ENCODE data around the gene CLEC1B. TPM values are rescaled to one million over a fixed set of nuclear protein-coding genes. Genes with fewer than 3 reads are reported as not detected.
"Not testable (repeated sequence)": the region's sequence is repeated elsewhere in the genome, so short reads cannot be mapped to it uniquely, and the experiment has no call there.

Gene CLEC1B
- total RNA-seq, 2 experiments from 2014 or later: not detected

DNA sequence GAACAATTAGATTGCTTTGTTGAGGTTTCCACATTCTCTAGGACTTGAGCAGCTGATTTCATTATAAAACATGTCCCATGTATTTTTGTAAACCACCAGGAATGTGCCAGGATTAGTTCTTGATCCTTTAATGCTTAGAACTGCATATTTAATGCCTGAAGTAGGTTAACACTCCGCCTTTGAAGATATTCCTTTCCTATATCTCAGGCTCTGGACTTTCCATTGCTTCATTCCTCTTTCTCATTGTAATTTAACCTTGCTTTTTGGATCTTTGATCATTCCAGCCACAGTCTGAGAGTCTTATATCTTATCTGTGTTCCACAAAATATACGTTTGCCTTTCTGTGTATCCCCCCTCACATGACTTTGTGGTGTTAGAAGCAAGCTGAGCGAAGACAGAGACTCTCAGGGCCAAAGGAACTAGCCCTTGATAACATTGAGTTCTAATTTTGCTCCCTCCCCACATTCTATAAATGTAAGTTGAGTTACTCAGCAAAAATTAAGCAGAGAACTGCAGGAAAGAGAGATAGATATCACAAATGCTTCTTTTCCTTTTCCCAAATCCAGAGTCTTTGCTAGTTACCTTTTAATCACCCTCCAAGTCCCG is 2.4 kb upstream of the CLEC1B start:
- DNase-seq: no peak
- Mint-ChIP-seq H3K4me3 (no peak overlapping the region), H3K27ac (no peak overlapping the region), H3K36me3 (no peaks in the 10 kb centered on the region), H3K4me1 (no peaks in the 10 kb centered on the region), H3K9me3 (no peaks in the 10 kb centered on the region), H3K27me3 (peaks cover 7% of the 10 kb centered on the region)

GRCh38 chr12:9992296-9992695 is 6.6 kb downstream of the CLEC1B start:
- H3K27me3 Mint-ChIP-seq: peaks cover 3% of the 10 kb centered on the region
- DNase-seq: no peak
- no peak overlapping the region for H3K27ac Mint-ChIP-seq
- no peaks in the 10 kb centered on the region for H3K4me1 Mint-ChIP-seq
- no peak overlapping the region for H3K4me3 Mint-ChIP-seq
- H3K36me3 Mint-ChIP-seq: no peaks in the 10 kb centered on the region
- no peaks in the 10 kb centered on the region for H3K9me3 Mint-ChIP-seq

DNA sequence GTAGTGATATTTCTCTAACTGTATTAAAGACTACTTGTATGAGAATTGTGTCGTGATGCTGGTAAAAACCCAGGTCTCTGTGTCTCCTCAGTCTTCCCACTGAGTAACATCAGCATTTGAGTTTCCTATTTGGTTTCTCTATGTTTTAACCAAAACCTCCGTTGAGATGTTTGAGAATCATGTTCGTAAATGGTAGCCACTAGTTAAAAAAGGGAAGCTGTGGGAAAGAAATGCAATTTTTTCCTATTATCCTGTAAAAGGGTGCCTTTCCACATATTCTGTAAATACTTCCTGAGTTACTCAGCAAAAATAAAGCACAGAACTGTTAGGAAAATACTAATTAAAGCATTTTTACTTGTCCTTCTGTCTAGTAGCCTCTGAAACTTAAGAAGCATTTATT is 7.0 kb downstream of the CLEC1B start:
- no peak overlapping the region for H3K4me3 Mint-ChIP-seq
- H3K27ac Mint-ChIP-seq: no peak overlapping the region
- H3K27me3 Mint-ChIP-seq: peaks cover 3% of the 10 kb centered on the region
- H3K36me3 Mint-ChIP-seq: no peaks in the 10 kb centered on the region
- H3K4me1 Mint-ChIP-seq: no peaks in the 10 kb centered on the region
- DNase-seq: no peak
- no peaks in the 10 kb centered on the region for H3K9me3 Mint-ChIP-seq

DNA sequence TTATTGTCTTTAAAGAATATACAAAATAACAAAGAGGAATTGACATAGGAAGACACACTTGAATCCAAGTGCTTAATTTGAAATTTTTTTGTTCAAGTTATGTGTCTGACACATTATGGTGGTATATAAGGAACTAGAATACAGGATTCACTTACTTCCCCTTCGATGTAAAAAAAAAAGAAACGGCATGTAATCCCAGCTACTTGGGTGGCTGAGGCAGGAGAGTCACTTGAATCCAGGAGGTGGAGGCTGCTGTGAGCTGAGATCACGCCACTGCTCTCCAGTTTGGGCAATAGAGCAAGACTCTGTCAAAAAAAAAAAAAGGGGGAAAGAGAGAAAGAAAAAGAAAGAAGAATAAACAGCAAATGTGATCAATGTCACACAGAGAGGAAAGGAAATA is 18.8 kb downstream of the CLEC1B start:
- H3K36me3 Mint-ChIP-seq: no peaks in the 10 kb centered on the region
- DNase-seq: no peak
- no peaks in the 10 kb centered on the region for H3K4me1 Mint-ChIP-seq
- H3K27ac Mint-ChIP-seq: no peak overlapping the region
- H3K4me3 Mint-ChIP-seq: no peak overlapping the region
- peaks cover 4% of the 10 kb centered on the region for H3K27me3 Mint-ChIP-seq
- H3K9me3 Mint-ChIP-seq: peaks cover 13% of the 10 kb centered on the region

DNA sequence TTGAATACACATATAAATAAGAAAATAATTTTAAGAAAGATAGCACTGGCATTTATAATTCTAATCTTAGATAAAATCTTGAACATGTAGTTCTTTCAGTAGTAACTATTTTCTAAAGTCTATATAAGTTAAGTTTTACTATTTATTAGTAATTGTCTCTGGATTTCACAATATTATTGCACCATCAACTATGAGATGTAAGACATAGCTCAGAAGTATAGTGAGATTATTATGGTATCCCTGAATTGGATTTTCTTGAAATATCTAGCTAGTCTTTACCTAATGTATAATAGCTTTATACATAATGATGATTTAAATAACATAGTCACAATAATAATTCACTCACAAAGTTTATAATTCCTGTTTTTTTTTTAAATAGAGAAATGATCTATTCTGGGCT is 21.0 kb downstream of the CLEC1B start:
- Mint-ChIP-seq H3K27me3 (peaks cover 4% of the 10 kb centered on the region), H3K4me3 (no peak overlapping the region), H3K4me1 (no peaks in the 10 kb centered on the region), H3K27ac (no peak overlapping the region), H3K36me3 (no peaks in the 10 kb centered on the region), H3K9me3 (peaks cover 13% of the 10 kb centered on the region)
- no peak for DNase-seq

DNA sequence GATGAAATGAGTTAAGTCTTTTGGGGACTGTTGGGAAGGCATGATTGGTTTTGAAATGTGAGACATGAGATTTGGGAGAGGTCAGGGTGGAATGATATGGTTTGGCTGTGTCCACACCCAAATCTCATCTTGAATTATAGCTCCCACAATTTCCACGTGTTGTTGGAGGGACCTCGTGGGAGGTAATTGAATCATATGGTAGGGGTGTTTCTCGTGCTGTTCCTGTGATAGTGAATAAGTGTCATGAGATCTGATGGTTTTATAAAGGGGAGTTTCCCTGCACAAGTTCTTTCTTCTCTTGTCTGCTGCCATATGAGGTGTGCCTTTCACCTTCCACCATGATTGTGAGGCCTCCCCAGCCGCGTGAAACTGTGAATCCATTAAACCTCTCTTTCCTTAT is 22.3 kb downstream of the CLEC1B start:
- not testable (repeated sequence) for H3K36me3 Mint-ChIP-seq, H3K27ac Mint-ChIP-seq, DNase-seq, H3K27me3 Mint-ChIP-seq, H3K4me1 Mint-ChIP-seq, H3K4me3 Mint-ChIP-seq
- H3K9me3 Mint-ChIP-seq: peaks cover 13% of the 10 kb centered on the region

- no peak for DNase-seq
- Mint-ChIP-seq H3K27me3 (peaks cover 4% of the 10 kb centered on the region), H3K4me1 (no peaks in the 10 kb centered on the region), H3K27ac (no peak overlapping the region), H3K9me3 (peaks cover 13% of the 10 kb centered on the region), H3K36me3 (no peaks in the 10 kb centered on the region), H3K4me3 (no peak overlapping the region)
Measured at GRCh38 chr12:9975614-9976013, 23.3 kb downstream of the CLEC1B start.

DNA sequence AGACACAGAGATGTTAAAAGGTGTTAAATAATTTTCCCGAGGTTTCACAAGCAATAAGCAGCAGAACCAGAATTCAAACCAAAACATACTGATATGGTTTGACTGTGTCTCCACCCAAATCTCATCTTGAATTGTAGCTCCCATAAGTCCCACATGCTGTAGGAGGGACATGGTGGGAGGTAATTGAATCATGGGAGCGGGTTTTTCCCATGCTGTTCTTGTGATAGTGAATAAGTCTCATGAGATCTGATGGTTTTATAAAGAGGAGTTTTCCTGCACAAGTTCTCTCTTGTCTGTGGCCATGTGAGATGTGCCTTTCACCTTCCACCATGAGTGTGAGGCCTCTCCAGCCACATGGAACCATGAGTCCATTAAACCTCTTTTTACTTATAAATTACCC is 24.2 kb downstream of the CLEC1B start:
- not testable (repeated sequence) for H3K27me3 Mint-ChIP-seq, H3K36me3 Mint-ChIP-seq, H3K27ac Mint-ChIP-seq, H3K4me1 Mint-ChIP-seq, H3K4me3 Mint-ChIP-seq, DNase-seq
- H3K9me3 Mint-ChIP-seq: peaks cover 13% of the 10 kb centered on the region

- Mint-ChIP-seq H3K4me3 (no peak overlapping the region), H3K9me3 (peaks cover 13% of the 10 kb centered on the region), H3K27ac (no peak overlapping the region), H3K36me3 (no peaks in the 10 kb centered on the region), H3K27me3 (no peaks in the 10 kb centered on the region), H3K4me1 (no peaks in the 10 kb centered on the region)
- no peak for DNase-seq
Measured at GRCh38 chr12:9973949-9974348, 25.0 kb downstream of the CLEC1B start.

- H3K36me3 Mint-ChIP-seq: no peaks in the 10 kb centered on the region
- no peaks in the 10 kb centered on the region for H3K4me1 Mint-ChIP-seq
- no peak within 1 kb of the TSS for H3K27ac Mint-ChIP-seq
- no peak for DNase-seq
- no peak within 1 kb of the TSS for H3K4me3 Mint-ChIP-seq
- peaks cover 7% of the 10 kb centered on the region for H3K9me3 Mint-ChIP-seq
- no peaks in the 10 kb centered on the region for H3K27me3 Mint-ChIP-seq
Measured at GRCh38 chr12:9971181-9971580, 27.7 kb downstream of the CLEC1B start, which contains the start of gene CLEC12A. CLEC12A (plus strand) TSS chr12:9971409; CDS start chr12:9971597, 188 bp downstream.

DNA sequence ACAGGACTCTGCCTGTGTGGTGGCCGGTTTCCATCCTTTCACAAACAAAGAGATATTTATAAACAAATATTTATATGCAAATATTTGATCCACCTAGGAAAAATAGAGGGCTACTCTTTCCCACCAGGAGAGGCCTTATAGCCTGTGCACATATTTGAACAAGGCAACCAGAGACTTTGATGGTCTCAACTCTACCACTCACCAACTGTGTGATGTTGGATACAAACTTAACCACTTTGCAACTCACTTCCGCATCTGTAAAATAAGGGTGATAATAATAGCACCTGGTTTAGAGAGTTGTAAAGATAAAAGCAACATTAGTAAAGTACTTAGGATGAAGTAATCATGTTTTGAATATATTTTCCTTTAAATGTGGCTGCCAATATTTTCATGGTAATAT is 29.2 kb downstream of the CLEC1B start:
- no peaks in the 10 kb centered on the region for H3K4me1 Mint-ChIP-seq
- no peak for DNase-seq
- H3K27me3 Mint-ChIP-seq: no peaks in the 10 kb centered on the region
- H3K27ac Mint-ChIP-seq: no peak overlapping the region
- no peak overlapping the region for H3K4me3 Mint-ChIP-seq
- H3K9me3 Mint-ChIP-seq: peaks cover 2% of the 10 kb centered on the region
- no peaks in the 10 kb centered on the region for H3K36me3 Mint-ChIP-seq

- H3K27ac Mint-ChIP-seq: no peak overlapping the region
- peaks cover 1% of the 10 kb centered on the region for H3K9me3 Mint-ChIP-seq
- no peak overlapping the region for H3K4me3 Mint-ChIP-seq
- H3K4me1 Mint-ChIP-seq: peaks cover 26% of the 10 kb centered on the region
- H3K36me3 Mint-ChIP-seq: peaks cover 1% of the 10 kb centered on the region
- no peaks in the 10 kb centered on the region for H3K27me3 Mint-ChIP-seq
- no peak for DNase-seq
Measured at GRCh38 chr12:9961901-9962300, 37.0 kb downstream of the CLEC1B start.

GRCh38 chr12:9961106-9961505 is 37.8 kb downstream of the CLEC1B start:
- Mint-ChIP-seq H3K4me3 (no peak overlapping the region), H3K27me3 (no peaks in the 10 kb centered on the region), H3K4me1 (peaks cover 27% of the 10 kb centered on the region), H3K36me3 (peaks cover 1% of the 10 kb centered on the region), H3K27ac (no peak overlapping the region), H3K9me3 (no peaks in the 10 kb centered on the region)
- DNase-seq: no peak

DNA sequence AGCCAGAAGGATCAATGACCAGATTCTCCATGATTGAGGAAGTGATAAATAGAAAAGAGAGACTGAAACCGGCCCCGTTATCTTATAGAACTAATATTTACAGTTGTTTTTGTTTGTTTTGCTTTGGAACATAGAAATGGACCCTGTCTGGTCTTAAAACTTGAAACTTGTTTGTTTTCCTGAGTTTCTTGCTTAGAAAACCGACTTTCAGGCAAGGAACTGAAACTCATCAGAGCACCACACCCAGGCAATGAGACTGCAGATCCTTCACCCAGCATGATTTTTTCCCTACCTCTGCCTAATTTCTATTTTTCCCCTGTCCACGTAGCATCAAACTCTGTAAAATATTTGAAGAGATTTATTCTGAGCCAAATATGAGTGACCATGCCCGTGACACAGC is 38.3 kb downstream of the CLEC1B start:
- H3K27me3 Mint-ChIP-seq: no peaks in the 10 kb centered on the region
- H3K36me3 Mint-ChIP-seq: peaks cover 1% of the 10 kb centered on the region
- H3K4me3 Mint-ChIP-seq: no peak overlapping the region
- H3K27ac Mint-ChIP-seq: no peak overlapping the region
- no peak for DNase-seq
- H3K9me3 Mint-ChIP-seq: no peaks in the 10 kb centered on the region
- H3K4me1 Mint-ChIP-seq: peaks cover 31% of the 10 kb centered on the region

- no peaks in the 10 kb centered on the region for H3K9me3 Mint-ChIP-seq
Measured at GRCh38 chr12:9957834-9958233, 41.1 kb downstream of the CLEC1B start.

DNA sequence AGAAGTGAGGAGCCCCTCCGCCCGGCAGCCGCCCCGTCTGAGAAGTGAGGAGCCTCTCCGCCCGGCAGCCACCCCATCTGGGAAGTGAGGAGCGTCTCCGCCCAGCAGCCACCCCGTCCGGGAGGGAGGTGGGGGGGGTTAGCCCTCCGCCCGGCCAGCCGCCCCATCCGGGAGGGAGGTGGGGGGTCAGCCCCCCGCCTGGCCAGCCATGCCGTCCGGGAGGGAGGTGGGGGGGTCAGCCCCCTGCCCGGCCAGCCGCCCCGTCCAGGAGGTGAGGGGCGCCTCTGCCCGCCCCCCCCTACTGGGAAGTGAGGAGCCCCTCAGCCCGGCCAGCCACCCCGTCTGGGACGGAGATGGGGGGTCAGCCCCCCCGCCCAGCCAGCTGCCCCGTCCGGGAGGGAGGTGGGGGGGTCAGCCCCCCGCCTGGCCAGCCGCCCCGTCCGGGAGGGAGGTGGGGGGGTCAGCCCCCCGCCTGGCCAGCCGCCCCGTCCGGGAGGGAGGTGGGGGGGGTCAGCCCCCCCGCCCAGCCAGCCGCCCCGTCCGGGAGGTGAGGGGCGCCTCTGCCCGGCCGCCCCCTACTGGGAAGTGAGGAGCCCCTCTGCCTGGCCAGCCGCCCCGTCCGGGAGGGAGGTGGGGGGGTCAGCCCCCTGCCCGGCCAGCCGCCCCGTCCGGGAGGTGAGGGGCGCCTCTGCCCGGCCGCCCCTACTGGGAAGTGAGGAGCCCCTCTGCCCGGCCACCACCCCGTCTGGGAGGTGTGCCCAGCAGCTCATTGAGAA is 45.8 kb downstream of the CLEC1B start:
- not testable (repeated sequence) for DNase-seq

More at GRCh38 chr12:9957834-9958233, 41.1 kb downstream of the CLEC1B start:
- peaks cover 1% of the 10 kb centered on the region for H3K36me3 Mint-ChIP-seq
- H3K27ac Mint-ChIP-seq: peak overlapping the region; percentile 22
- H3K4me1 Mint-ChIP-seq: peaks cover 31% of the 10 kb centered on the region
- DNase-seq: no peak
- H3K4me3 Mint-ChIP-seq: no peak overlapping the region
- H3K27me3 Mint-ChIP-seq: no peaks in the 10 kb centered on the region

More for the DNA sequence above, 45.8 kb downstream of the CLEC1B start:
- H3K27me3 Mint-ChIP-seq, H3K27ac Mint-ChIP-seq, H3K4me3 Mint-ChIP-seq, H3K9me3 Mint-ChIP-seq, H3K36me3 Mint-ChIP-seq: not testable (repeated sequence)
- peaks cover 44% of the 10 kb centered on the region for H3K4me1 Mint-ChIP-seq
